ENCODE measurements around the gene PMEPA1. TPM values are rescaled to one million over a fixed set of nuclear protein-coding genes. Genes with fewer than 3 reads are reported as not detected.
A peak's percentile ranks its signal among the peaks of the same experiment; 100 is the strongest.

Gene PMEPA1
- total and polyA plus RNA-seq, 5 experiments from 2014 or later, result 1.6 to 14.3 (median 5.0) TPM

DNA sequence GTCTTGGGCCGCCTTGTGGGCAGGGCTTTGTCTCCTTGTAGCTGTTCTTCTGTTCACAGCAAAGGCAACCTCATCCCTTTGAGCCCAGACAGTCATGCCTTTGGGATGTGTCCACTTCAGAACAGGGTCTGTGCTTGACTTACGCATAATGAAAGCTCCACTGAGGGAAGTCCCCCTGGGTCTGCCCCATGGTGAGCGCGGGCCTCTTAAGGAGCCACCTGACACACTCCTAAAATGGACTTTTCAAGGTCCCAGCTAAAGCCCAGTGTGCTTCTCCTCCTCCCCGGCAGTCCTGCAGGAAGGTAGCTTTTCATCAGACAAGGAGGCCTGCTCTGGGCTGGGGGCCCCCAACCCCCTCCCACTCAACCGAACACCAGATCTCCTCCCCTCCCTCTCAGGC lies 24.9 kb upstream of the PMEPA1 start:
- H3K27me3 Mint-ChIP-seq, result peaks cover 2 to 30% (median 15%) of the 10 kb centered on the region in 5 donors
- no peaks in the 10 kb centered on the region for H3K9me3 Mint-ChIP-seq
- H3K4me3 Mint-ChIP-seq, result no peak overlapping the region
- POLR2A ChIA-PET, result no interaction called here
- H3K27ac Mint-ChIP-seq, result no peak overlapping the region
- peaks cover 0 to 4% (median 0%) of the 10 kb centered on the region in 4 donors for H3K4me1 Mint-ChIP-seq
- DNase-seq (peak in 1 of 10 donors; percentile 53), ATAC-seq (no peak)
- H3K36me3 Mint-ChIP-seq, result no peaks in the 10 kb centered on the region

DNA sequence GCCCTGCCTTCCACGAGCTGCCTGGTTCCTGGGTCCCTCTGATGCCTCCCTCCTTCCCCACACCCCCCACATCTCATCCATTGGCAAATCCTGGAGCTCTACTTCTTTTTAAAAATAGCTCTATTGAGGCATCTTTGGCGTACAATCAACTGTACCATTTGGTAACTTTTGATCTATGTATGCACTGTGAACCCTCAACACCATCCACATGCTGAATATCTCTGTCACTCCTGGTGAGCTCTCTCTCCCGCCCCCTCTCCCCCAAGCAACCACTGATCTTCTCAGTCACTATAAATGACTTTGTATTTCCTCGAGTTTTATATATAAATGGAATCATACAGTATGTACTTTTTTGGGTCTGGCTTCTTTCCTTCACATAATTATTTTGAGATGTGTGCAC lies 22.4 kb upstream of the PMEPA1 start:
- POLR2A ChIA-PET, result no interaction called here
- no peak overlapping the region for H3K27ac Mint-ChIP-seq

DNA sequence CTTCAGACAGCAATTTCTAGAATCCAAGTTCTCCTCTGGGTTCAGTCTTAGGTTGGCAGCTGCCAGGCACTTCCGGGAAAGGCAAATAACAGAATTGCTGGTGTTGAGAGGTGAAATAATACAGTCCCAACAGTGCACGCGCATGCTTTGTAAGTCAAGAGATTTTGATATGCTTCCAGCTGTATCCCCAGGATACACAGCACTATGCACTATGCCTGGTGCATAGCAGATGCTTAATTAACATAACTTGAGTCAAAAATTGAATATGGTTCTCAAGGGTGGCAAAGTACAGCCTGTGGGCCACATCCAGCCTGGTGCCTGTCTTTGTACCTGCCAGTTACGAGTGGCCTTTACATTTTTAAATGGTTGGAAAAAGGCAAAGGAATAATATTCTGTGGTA lies 18.9 kb upstream of the PMEPA1 start:
- ATAC-seq (no peak), DNase-seq (peak in 1 of 10 donors; percentile 28)
- Mint-ChIP-seq H3K27ac (no peak overlapping the region), H3K4me1 (peaks cover 0 to 2% (median 0%) of the 10 kb centered on the region in 4 donors), H3K4me3 (no peak overlapping the region), H3K36me3 (no peaks in the 10 kb centered on the region), H3K9me3 (no peaks in the 10 kb centered on the region), H3K27me3 (peaks cover 7 to 35% (median 12%) of the 10 kb centered on the region in 5 donors)
- POLR2A ChIA-PET, result no interaction called here

More for the DNA sequence above, 22.4 kb upstream of the PMEPA1 start:
- H3K36me3 Mint-ChIP-seq, result no peaks in the 10 kb centered on the region
- peaks cover 2 to 34% (median 14%) of the 10 kb centered on the region in 5 donors for H3K27me3 Mint-ChIP-seq
- no peak for DNase-seq
- H3K4me1 Mint-ChIP-seq, result peaks cover 0 to 2% (median 0%) of the 10 kb centered on the region in 4 donors
- H3K9me3 Mint-ChIP-seq, result no peaks in the 10 kb centered on the region
- no peak overlapping the region for H3K4me3 Mint-ChIP-seq
- ATAC-seq, result no peak

DNA sequence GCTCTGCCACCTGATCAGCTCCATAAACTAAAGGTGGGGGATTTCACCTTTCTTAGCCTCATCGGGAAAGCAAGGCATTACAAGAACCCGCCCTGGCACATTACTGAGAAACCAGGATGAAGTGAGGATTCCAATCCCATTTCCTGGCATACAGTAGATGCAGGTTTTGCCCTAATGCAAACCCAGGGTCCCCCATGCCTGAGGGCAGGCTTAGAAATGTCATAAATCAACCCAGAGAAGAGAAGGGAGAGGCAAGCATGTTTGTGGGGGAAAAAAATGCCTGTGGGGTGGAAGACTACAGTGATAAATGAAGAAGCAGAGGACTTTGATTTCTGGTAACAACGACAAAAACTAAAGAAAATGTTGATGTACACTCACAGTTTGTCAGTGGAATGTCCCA lies 18.0 kb upstream of the PMEPA1 start:
- Mint-ChIP-seq H3K27me3 (peaks cover 8 to 30% (median 14%) of the 10 kb centered on the region in 5 donors), H3K36me3 (no peaks in the 10 kb centered on the region), H3K4me3 (no peak overlapping the region), H3K9me3 (no peaks in the 10 kb centered on the region), H3K27ac (no peak overlapping the region), H3K4me1 (peaks cover 0 to 2% (median 0%) of the 10 kb centered on the region in 4 donors)
- POLR2A ChIA-PET, result no interaction called here
- DNase-seq, result peak in 1 of 10 donors; percentile 6
- no peak for ATAC-seq

DNA sequence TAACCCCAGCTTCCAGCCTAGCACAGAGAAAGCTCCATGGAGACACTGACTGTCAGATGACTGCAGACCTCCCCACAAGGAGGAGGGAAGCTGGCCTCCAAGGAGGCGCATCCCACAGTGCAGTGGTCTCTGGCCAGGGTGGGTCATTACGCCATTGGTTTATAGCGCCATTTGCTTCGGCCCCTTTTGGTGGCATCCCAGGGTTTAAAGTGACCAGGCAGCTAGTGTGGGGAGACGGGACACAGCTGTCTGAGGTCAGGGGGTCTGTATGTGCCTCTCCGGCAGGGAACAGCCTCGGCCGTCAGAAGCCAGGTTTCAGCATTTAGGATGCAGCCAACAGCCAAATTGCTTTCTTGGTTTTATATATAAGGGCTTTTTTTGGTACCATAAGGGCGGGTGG lies 15.8 kb upstream of the PMEPA1 start:
- no peak overlapping the region for H3K27ac Mint-ChIP-seq

DNA sequence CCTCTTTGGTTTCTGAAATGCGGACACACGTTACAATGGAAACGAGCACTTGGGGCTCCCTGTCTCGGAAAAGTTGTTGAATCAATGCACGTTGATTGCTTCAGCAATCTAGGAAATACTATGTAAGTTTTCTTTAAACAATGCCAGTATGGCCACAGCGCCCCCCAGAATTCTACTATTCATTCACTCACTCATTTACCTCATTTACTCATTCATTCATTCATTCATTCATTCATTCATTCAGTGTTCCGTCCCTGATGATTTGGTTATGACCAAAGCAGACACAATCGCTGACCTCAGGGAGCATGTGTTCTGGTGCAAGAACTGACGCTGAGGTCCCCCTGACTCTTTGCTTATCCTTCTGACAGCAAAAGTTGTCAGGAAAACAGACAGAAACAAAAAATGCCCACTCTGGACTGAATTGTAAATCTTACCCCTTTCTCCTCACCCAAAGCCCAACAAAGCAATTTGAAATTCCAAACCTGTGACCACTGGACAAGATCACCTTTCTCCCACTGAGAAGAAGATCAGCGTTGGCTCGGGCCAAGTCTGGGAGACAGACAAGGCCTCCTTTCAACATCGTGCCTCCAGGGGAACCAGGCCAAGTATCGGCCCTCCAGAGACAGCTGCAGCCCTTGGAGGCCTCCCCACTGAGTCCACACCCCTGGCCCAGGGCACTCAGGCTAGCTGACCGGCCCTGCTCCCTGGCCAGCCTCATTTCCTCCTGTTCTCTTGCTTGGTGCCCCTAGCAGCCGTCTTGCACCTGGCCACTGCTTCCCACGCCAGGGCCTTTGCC lies 15.0 kb upstream of the PMEPA1 start:
- peaks cover 0 to 2% (median 0%) of the 10 kb centered on the region in 4 donors for H3K4me1 Mint-ChIP-seq

More for the DNA sequence above, 15.8 kb upstream of the PMEPA1 start:
- no peak for ATAC-seq
- Mint-ChIP-seq H3K4me3 (no peak overlapping the region), H3K9me3 (no peaks in the 10 kb centered on the region), H3K4me1 (peaks cover 0 to 2% (median 0%) of the 10 kb centered on the region in 4 donors), H3K36me3 (no peaks in the 10 kb centered on the region), H3K27me3 (peaks cover 8 to 30% (median 14%) of the 10 kb centered on the region in 5 donors)
- POLR2A ChIA-PET, result no interaction called here
- DNase-seq, result no peak

DNA sequence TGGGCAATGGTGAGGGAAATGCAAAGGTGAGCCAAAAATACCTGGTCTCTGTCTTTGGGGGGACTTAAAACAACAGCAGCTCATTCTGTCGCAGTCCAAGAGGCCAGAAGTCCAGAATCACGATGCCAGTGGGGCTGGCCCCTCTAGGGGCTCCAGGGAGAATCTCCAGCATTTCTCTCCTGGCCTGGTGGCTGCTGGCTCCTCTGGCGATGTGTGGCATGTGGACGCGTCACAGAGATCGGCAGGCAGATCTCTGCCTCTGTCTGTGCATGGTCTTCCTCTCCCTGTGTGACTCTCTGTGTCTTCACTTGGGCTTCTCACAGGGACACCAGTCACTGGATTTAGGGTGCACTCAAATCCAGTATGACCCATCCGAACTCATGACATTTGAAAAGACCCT lies 14.0 kb upstream of the PMEPA1 start:
- no peak overlapping the region for H3K27ac Mint-ChIP-seq

More for the DNA sequence above, 15.0 kb upstream of the PMEPA1 start:
- H3K4me3 Mint-ChIP-seq, result no peak overlapping the region
- DNase-seq (no peak), ATAC-seq (no peak)
- peak overlapping the region in 1 of 10 donors; percentile 28 for H3K27ac Mint-ChIP-seq
- POLR2A ChIA-PET, result no interaction called here
- peaks cover 8 to 30% (median 14%) of the 10 kb centered on the region in 5 donors for H3K27me3 Mint-ChIP-seq
- H3K9me3 Mint-ChIP-seq, result no peaks in the 10 kb centered on the region
- H3K36me3 Mint-ChIP-seq, result no peaks in the 10 kb centered on the region

DNA sequence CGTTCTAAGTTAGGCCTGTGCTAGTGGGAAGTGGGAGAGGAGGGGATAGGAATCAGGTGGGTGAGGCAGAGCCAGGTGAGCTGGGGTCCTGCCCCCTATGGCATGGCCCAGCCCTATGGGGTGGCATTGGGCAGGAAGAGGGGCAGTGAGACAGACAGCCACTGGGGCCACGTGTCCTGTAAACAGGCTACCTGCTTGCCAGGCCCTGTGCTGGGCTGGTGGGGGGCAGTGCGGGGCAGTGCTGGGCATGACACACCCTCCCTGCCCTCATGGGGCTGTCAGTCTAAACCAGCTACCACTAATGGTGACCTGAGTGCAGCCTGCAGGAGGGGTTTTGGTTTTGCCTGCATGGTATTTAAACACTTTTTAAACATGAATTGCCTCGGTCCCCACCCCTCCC lies 10.1 kb upstream of the PMEPA1 start:
- no peak for DNase-seq
- no peaks in the 10 kb centered on the region for H3K9me3 Mint-ChIP-seq
- H3K36me3 Mint-ChIP-seq, result no peaks in the 10 kb centered on the region
- H3K27me3 Mint-ChIP-seq, result peaks cover 0 to 7% (median 3%) of the 10 kb centered on the region in 5 donors
- POLR2A ChIA-PET, result no interaction called here
- no peak overlapping the region for H3K4me3 Mint-ChIP-seq
- H3K4me1 Mint-ChIP-seq, result peaks cover 0 to 21% (median 11%) of the 10 kb centered on the region in 4 donors
- ATAC-seq, result no peak
- no peak overlapping the region for H3K27ac Mint-ChIP-seq

More for the DNA sequence above, 14.0 kb upstream of the PMEPA1 start:
- H3K4me3 Mint-ChIP-seq, result peak overlapping the region in 1 of 10 donors; percentile 4
- H3K9me3 Mint-ChIP-seq, result no peaks in the 10 kb centered on the region
- POLR2A ChIA-PET, result no interaction called here
- DNase-seq (no peak), ATAC-seq (no peak)
- no peaks in the 10 kb centered on the region for H3K36me3 Mint-ChIP-seq
- H3K27me3 Mint-ChIP-seq, result peaks cover 8 to 30% (median 14%) of the 10 kb centered on the region in 5 donors
- peaks cover 0 to 8% (median 5%) of the 10 kb centered on the region in 4 donors for H3K4me1 Mint-ChIP-seq

DNA sequence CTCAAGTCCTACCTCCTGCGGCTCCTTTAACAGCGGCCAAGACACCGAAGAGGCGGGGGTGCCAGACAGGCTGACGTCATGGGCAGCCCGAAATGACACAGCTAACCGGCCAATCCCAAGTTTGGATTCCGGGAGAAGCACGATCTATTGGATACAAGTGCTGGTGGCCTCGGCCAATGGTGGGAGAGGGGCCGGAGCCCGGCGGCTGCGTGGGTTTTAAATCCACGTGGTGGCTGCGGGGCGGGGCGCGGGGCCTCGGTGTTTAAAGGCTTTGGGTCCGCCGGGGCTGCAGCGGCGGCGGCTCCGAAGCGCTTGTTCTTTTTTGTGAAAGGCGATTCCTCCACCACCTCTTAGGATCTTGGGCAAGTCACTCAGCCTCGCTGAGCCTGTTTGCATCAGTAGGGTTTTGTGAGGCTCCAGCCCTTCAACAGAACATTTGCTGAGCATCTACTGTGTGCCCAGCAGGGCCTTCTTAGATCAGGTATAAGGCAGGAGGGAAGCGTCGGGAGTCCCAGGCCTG lies 8.7 kb upstream of the PMEPA1 start:
- no peaks in the 10 kb centered on the region for H3K36me3 Mint-ChIP-seq
- H3K4me1 Mint-ChIP-seq, result peaks cover 0 to 21% (median 11%) of the 10 kb centered on the region in 4 donors
- peak; percentile 79 to 95 (median 88) for DNase-seq
- H3K9me3 Mint-ChIP-seq, result no peaks in the 10 kb centered on the region
- peaks cover 0 to 5% (median 0%) of the 10 kb centered on the region in 5 donors for H3K27me3 Mint-ChIP-seq
- ATAC-seq, result peak; percentile 98 to 99
- POLR2A ChIA-PET, result interaction anchor here (0.7 to 1.1 kb wide), 3 partner anchors 9 to 100 kb away, joined by 4 to 6 read pairs (median 4); partner anchors contain the start of gene PMEPA1
- H3K27ac Mint-ChIP-seq, result peak overlapping the region in 9 of 10 donors; percentile 48 to 92 (median 66)
- H3K4me3 Mint-ChIP-seq, result peak overlapping the region; percentile 65 to 84 (median 72)

DNA sequence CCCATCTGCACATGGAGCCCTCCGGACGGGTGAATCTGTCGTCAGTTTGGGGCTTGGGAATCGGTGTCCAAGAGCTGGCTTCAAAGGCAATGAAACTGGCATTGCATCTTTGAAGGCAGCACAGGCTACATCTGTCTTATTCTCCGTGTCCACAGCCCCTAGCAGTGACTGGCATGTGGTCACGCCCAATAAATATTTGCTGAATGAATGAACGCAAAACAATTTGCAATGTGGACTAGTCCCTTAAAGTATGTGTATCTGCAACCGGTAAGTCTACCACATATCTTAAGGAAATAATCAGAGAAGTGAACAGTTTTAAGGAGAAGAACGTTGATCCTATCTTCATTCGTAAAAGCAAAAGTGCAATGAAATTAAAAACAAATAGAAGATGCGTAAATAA lies 8.0 kb upstream of the PMEPA1 start:
- ATAC-seq, result no peak
- H3K4me3 Mint-ChIP-seq, result peak overlapping the region in 4 of 10 donors; percentile 15 to 72 (median 50)

DNA sequence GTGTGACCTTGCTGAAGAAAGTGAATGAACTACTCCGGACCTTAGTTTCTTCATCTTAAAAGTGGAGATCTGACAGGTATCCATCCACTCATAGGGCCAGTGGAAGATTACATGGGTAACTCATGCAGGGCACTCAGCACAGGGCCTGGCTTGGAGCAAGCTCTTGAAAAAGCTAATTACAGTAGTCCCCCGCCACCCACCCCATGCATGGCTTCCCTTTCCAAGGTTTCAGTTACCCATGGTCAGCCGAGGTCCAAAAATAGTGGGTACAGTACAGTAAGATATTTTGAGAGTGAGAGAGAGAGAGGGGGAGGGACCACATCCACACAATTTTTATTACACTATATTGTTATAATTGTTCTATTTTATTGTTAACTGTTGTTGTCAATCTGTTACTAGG lies 7.1 kb upstream of the PMEPA1 start:
- no peak for DNase-seq
- POLR2A ChIA-PET, result no interaction called here
- Mint-ChIP-seq H3K27me3 (no peaks in the 10 kb centered on the region), H3K9me3 (no peaks in the 10 kb centered on the region), H3K4me3 (no peak overlapping the region), H3K27ac (peak overlapping the region in 5 of 10 donors; percentile 17 to 87 (median 63)), H3K36me3 (no peaks in the 10 kb centered on the region), H3K4me1 (peaks cover 7 to 26% (median 21%) of the 10 kb centered on the region in 4 donors)
- ATAC-seq, result no peak

More for the DNA sequence above, 8.0 kb upstream of the PMEPA1 start:
- DNase-seq, result no peak
- H3K27me3 Mint-ChIP-seq, result no peaks in the 10 kb centered on the region
- POLR2A ChIA-PET, result interaction anchor here (1.0 kb wide), 1 partner anchor 88 kb away, joined by 6 read pairs; no protein-coding TSS in a partner anchor
- no peaks in the 10 kb centered on the region for H3K36me3 Mint-ChIP-seq
- peak overlapping the region in 5 of 10 donors; percentile 30 to 90 (median 82) for H3K27ac Mint-ChIP-seq
- no peaks in the 10 kb centered on the region for H3K9me3 Mint-ChIP-seq
- peaks cover 5 to 24% (median 17%) of the 10 kb centered on the region in 4 donors for H3K4me1 Mint-ChIP-seq

DNA sequence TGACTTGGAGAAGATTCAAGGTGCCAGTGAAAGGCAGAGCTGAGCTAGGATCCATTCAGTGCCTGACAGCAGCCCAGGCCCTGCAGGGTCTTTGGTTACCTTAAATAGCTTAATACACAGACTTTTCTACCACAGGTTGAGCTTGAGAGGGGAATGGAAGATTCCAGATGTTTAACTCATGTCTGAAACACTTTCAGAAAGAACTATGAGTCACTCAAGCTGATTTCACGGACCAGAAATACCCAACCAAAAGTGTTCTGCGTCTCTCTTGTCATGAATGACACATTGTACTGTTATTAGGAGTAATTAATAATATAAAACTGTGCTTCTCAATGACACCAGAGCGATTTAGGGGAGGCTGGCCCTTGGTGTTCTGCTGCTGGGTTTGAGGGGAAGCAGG lies 6.4 kb upstream of the PMEPA1 start:
- POLR2A ChIA-PET, result no interaction called here
- Mint-ChIP-seq H3K36me3 (no peaks in the 10 kb centered on the region), H3K27me3 (no peaks in the 10 kb centered on the region), H3K4me1 (peaks cover 7 to 31% (median 25%) of the 10 kb centered on the region in 4 donors), H3K4me3 (no peak overlapping the region), H3K27ac (peak overlapping the region in 2 of 10 donors; percentile 2 to 58), H3K9me3 (no peaks in the 10 kb centered on the region)
- DNase-seq (no peak), ATAC-seq (no peak)
